HepG2 (cell line): ENCODE results near the gene SULT2B1. TPM values are rescaled to one million over a fixed set of nuclear protein-coding genes. Genes with fewer than 3 reads are reported as not detected.
A peak's percentile ranks its signal among the peaks of the same experiment; 100 is the strongest.

ENCODE experiments used
- CREM ChIP-seq, 2 experiments: sonication (generic) in 1 of 2; formaldehyde crosslinking in 1 of 2; IDR thresholded peaks; 2 replicates each; pipeline versions ENCODE4 v1.4.0 to v1.6.1; 2016 to 2020; ENCODE audit warnings: antibody characterized with exemption in 1 of 2, mild to moderate bottlenecking in 1 of 2, missing genetic modification reagents in 1 of 2
- E2F2 ChIP-seq: sonication (generic); formaldehyde crosslinking; IDR thresholded peaks from 2 replicates; pipeline ENCODE4 v1.4.0; 2020; ENCODE audit warnings: missing genetic modification reagents, borderline replicate concordance
- GABPA ChIP-seq, 2 experiments: IDR thresholded peaks; 2 replicates each; pipeline ENCODE4 v1.6.1; 2011 to 2016; ENCODE audit warnings: low read depth in 2 of 2, low read length in 1 of 2, missing biosample characterization in 1 of 2, missing genetic modification characterization in 1 of 2
- GABPB1 ChIP-seq: IDR thresholded peaks from 2 replicates; pipeline ENCODE4 v1.6.1; 2016; ENCODE audit warnings: mild to moderate bottlenecking, missing genetic modification reagents, moderate library complexity, missing compliant biosample characterization
- GRHL1 ChIP-seq: sonication (generic); formaldehyde crosslinking; conservative IDR thresholded peaks from 2 replicates; pipeline ENCODE4 v1.8.0; 2022; ENCODE audit warnings: missing genetic modification reagents
- HCFC1 ChIP-seq: fragments of 150-350 bp; IDR thresholded peaks from 2 replicates; pipeline ENCODE4 v1.6.1; 2014; ENCODE audit warnings: low read depth, low read length
- KLF16 ChIP-seq, 2 experiments: sonication (generic) in 1 of 2; formaldehyde crosslinking in 1 of 2; IDR thresholded peaks; 2 replicates each; pipeline versions ENCODE4 v1.6.1 to v1.8.0; 2016 to 2023; ENCODE audit warnings: missing genetic modification reagents in 2 of 2, missing compliant biosample characterization in 1 of 2
- NR2F1 ChIP-seq, 2 experiments: fragments of 450-650 bp in 1 of 2; formaldehyde crosslinking in 1 of 2; IDR thresholded peaks; 2 replicates each; pipeline versions ENCODE4 v1.5.0 to v1.6.1; 2016 to 2020; ENCODE audit warnings: mild to moderate bottlenecking in 1 of 2, missing compliant biosample characterization in 1 of 2, missing genetic modification reagents in 1 of 2, moderate library complexity in 1 of 2
- SUZ12 ChIP-seq: fragments of 150-350 bp; IDR thresholded peaks from 2 replicates; pipeline ENCODE4 v1.6.1; 2014; ENCODE audit warnings: low read depth, low read length
- TBL1XR1 ChIP-seq: fragments of 150-350 bp; IDR thresholded peaks from 2 replicates; pipeline ENCODE4 v1.6.1; 2014; ENCODE audit warnings: borderline replicate concordance, low read length; ENCODE audit not compliant: partially characterized antibody
- THAP11 ChIP-seq: IDR thresholded peaks from 2 replicates; pipeline ENCODE4 v1.6.1; 2016; ENCODE audit warnings: missing biosample characterization, missing genetic modification reagents
- ZFP62 ChIP-seq: sonication (generic); formaldehyde crosslinking; IDR thresholded peaks from 2 replicates; pipeline ENCODE4 v1.4.0; 2020; ENCODE audit warnings: missing genetic modification reagents
- ZNF597 ChIP-seq: sonication (generic); formaldehyde crosslinking; IDR thresholded peaks from 2 replicates; pipeline ENCODE4 v1.5.0; 2020; ENCODE audit warnings: missing genetic modification reagents
- ZNF672 ChIP-seq: sonication (generic); formaldehyde crosslinking; IDR thresholded peaks from 2 replicates; pipeline ENCODE4 v1.8.1; 2022; ENCODE audit warnings: missing genetic modification reagents
- ZXDC ChIP-seq: sonication (generic); formaldehyde crosslinking; IDR thresholded peaks from 2 replicates; pipeline ENCODE4 v1.5.0; 2020; ENCODE audit warnings: mild to moderate bottlenecking, missing genetic modification reagents
- polyA plus RNA-seq, 8 experiments: library from polyadenylated mRNA; depleted of rRNA in 3 of 8; stranded (reverse) in 7 of 8; unstranded in 1 of 8; fragments of >200 nt; fragmentation: Illumina TruSeq in 4 of 8; extraction: Trizol in 4 of 8; gene quantifications; 2 replicates each; pipeline versions ENCODE4 v1.2.1 to v1.2.3, GENCODE V29; 2011 to 2016; ENCODE audit warnings: low read depth in 4 of 8, missing spikeins in 1 of 8, mixed read lengths in 1 of 8; ENCODE audit not compliant: insufficient read depth in 1 of 8
- total RNA-seq, 5 experiments: library from RNA; depleted of rRNA; stranded (reverse); fragments of >200 nt; fragmentation: Illumina TruSeq; extraction: Trizol; gene quantifications; 2 replicates each; pipeline ENCODE4 v1.2.3, GENCODE V29; 2016; ENCODE audit warnings: low read depth in 1 of 5

Gene SULT2B1
- total and polyA plus RNA-seq, 2 of the 13 experiments (the other 11 are each of a cell fraction or from before 2014, with no cell fraction given) = 0.13 TPM; not detected in 1

GRCh38 chr19:48644839-48645619 lies 93.1 kb downstream of the SULT2B1 start (continued):
- TF ChIP-seq ZNF597 (CRISPR knock-in tag) (0 out of 2 replicates have a peak, but pooled peaks have one; percentile 38), HCFC1 (peak; percentile 98), NR2F1 (CRISPR knock-in tag; IDR thresholded peaks at IDR 0.05) (no peak), CREM (IDR thresholded peaks at IDR 0.05) (peak; percentile 85), CREM (CRISPR knock-in tag; IDR thresholded peaks at IDR 0.05) (no peak), GABPA (IDR thresholded peaks at IDR 0.05; ENCODE audit: low read depth, low read length) (no peak), GABPA (CRISPR knock-in tag; IDR thresholded peaks at IDR 0.05; ENCODE audit: low read depth) (peak; percentile 61), TBL1XR1 (peak; percentile 64), THAP11 (CRISPR knock-in tag) (peak; percentile 100), ZFP62 (CRISPR knock-in tag) (0 out of 2 replicates have a peak, but pooled peaks have one; percentile 89), ZNF672 (no peak), SUZ12 (peak; percentile 99), E2F2 (CRISPR knock-in tag) (peak; percentile 61; the same call in 1 of the 2 replicates), GABPB1 (CRISPR knock-in tag) (peak; percentile 54), GRHL1 (CRISPR knock-in tag) (no peak), ZXDC (CRISPR knock-in tag) (no peak), KLF16 (CRISPR knock-in tag; IDR thresholded peaks at IDR 0.05) (no peak)
